Smooth muscle cell (in vitro differentiated cells): ENCODE data around the gene OSBP2. TPM values are rescaled to one million over a fixed set of nuclear protein-coding genes. Genes with fewer than 3 reads are reported as not detected.

Experiments used
- DNase-seq: peaks from one replicate; lab custom pipeline; 2025; ENCODE audit not compliant: unreplicated experiment; lab: John Stamatoyannopoulos, UW
- H2AFZ ChIP-seq: fragments of 200-600 bp; sonication (generic); 2 replicates; pipeline ENCODE4 v1.6.0; 2016; ENCODE audit warnings: antibody characterized with exemption, low read depth, mild to moderate bottlenecking
- H3F3A ChIP-seq: fragments of 200-600 bp; sonication (generic); 2 replicates; pipeline ENCODE4 v1.6.0; 2017; ENCODE audit warnings: antibody characterized with exemption, low read depth
- H3K27ac ChIP-seq: fragments of 200-600 bp; sonication (generic); 2 replicates; pipeline ENCODE4 v1.5.1; 2016; ENCODE audit warnings: low read depth, mild to moderate bottlenecking
- H3K27me3 ChIP-seq: fragments of 200-600 bp; sonication (generic); 2 replicates; pipeline ENCODE4 v1.6.1; 2016; ENCODE audit warnings: low read depth, mild to moderate bottlenecking
- H3K36me3 ChIP-seq: fragments of 200-600 bp; sonication (generic); 2 replicates; pipeline ENCODE4 v1.5.1; 2016; ENCODE audit warnings: low read depth
- H3K4me1 ChIP-seq: fragments of 200-600 bp; sonication (generic); 2 replicates; pipeline ENCODE4 v1.5.1; 2016; ENCODE audit warnings: low read depth
- H3K4me2 ChIP-seq: fragments of 200-600 bp; sonication (generic); 2 replicates; pipeline ENCODE4 v1.6.0; 2016; ENCODE audit warnings: mild to moderate bottlenecking
- H3K4me3 ChIP-seq: fragments of 200-600 bp; sonication (generic); 2 replicates; pipeline ENCODE4 v1.5.1; 2016; ENCODE audit warnings: mild to moderate bottlenecking
- H3K79me2 ChIP-seq: fragments of 200-600 bp; sonication (generic); 2 replicates; pipeline ENCODE4 v1.6.0; 2016; ENCODE audit warnings: low read depth, mild to moderate bottlenecking
- H3K9ac ChIP-seq: fragments of 200-600 bp; sonication (generic); 2 replicates; pipeline ENCODE4 v1.6.0; 2016; ENCODE audit warnings: low read depth
- H3K9me3 ChIP-seq: fragments of 200-600 bp; sonication (generic); replicated peaks from 2 replicates; pipeline ENCODE4 v1.5.1; 2016; ENCODE audit warnings: low read depth
- H4K20me1 ChIP-seq: fragments of 200-600 bp; sonication (generic); 2 replicates; pipeline ENCODE4 v1.6.0; 2016; ENCODE audit warnings: low read depth
- WGBS: methylation state at CpG from one replicate; pipeline ENCODE4 v1.1.7; 2016; ENCODE audit warnings: low lambda C conversion rate; 5-methylcytosine and 5-hydroxymethylcytosine counted together
- polyA plus RNA-seq: library from polyadenylated mRNA; unstranded; fragments of >200 nt; fragmentation: Nextera tagmentation; extraction: Ambion mirVana; gene quantifications from 2 replicates; pipeline ENCODE4 v1.2.1, GENCODE V29; 2016
- total RNA-seq: library from RNA; depleted of rRNA; stranded (reverse); fragments of >200 nt; gene quantifications from 2 replicates; pipeline ENCODE4 v1.2.3, GENCODE V29; 2014
- TF ChIP-seq, protein P1 (sequence below): fragments of 200-600 bp; sonication (generic); IDR thresholded peaks from 2 replicates; pipeline ENCODE4 v1.5.1; 2017; ENCODE audit warnings: borderline replicate concordance, mild to moderate bottlenecking, antibody characterized with exemption; ENCODE audit not compliant: insufficient read depth, poor library complexity, severe bottlenecking

OSBP2 gene
- total and polyA plus RNA-seq, 2 experiments from 2014 or later: 4.6 to 4.9 TPM

DNA sequence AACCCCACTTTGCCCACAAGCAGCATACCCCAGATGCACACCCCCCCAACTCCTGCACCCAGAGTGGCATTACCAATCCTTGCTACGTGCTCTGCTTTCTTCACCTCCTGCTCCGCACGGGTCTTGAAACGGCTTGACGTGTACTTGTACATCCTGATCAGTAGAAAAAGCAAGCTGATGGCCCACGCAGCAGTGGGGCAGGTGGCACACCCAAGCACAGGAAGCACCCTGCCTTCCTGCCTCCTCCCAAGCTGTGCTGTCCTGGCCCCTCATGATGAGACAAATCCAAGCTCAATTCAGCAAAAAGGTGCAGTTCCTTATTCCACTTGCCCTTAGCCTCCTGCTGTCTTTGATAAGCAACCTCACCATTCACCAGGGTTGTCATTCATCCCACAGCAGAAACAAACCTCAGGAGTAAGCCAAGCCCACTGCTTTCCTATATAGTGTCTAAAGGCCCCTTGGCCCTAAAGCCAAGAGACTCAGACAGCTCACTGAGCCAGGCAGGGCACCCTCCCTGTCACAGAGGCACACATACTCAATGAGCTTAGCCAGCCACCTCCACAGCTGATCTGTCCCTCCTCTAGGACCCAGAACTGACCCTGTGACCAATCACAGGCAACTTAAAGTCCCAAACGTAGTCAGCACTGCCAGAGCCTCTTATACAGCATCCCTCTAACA lies 246.2 kb downstream of the OSBP2 start:
- Histone ChIP-seq H3K27me3 (no peaks in the 10 kb centered on the region), H3K4me3 (no peak overlapping the region), H3K9me3 (no peaks in the 10 kb centered on the region), H3F3A (no peaks in the 10 kb centered on the region), H3K27ac (no peak overlapping the region), H4K20me1 (peaks cover 14% of the 10 kb centered on the region), H3K9ac (no peak overlapping the region), H3K4me2 (no peak overlapping the region), H3K36me3 (peaks cover 40% of the 10 kb centered on the region), H3K79me2 (peaks cover 3% of the 10 kb centered on the region), H3K4me1 (no peaks in the 10 kb centered on the region), H2AFZ (no peak overlapping the region)
- TF ChIP-seq, protein P1, sequence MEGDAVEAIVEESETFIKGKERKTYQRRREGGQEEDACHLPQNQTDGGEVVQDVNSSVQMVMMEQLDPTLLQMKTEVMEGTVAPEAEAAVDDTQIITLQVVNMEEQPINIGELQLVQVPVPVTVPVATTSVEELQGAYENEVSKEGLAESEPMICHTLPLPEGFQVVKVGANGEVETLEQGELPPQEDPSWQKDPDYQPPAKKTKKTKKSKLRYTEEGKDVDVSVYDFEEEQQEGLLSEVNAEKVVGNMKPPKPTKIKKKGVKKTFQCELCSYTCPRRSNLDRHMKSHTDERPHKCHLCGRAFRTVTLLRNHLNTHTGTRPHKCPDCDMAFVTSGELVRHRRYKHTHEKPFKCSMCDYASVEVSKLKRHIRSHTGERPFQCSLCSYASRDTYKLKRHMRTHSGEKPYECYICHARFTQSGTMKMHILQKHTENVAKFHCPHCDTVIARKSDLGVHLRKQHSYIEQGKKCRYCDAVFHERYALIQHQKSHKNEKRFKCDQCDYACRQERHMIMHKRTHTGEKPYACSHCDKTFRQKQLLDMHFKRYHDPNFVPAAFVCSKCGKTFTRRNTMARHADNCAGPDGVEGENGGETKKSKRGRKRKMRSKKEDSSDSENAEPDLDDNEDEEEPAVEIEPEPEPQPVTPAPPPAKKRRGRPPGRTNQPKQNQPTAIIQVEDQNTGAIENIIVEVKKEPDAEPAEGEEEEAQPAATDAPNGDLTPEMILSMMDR: no peak
- 95% methylated on average over 7 of the region's 7 CpGs for WGBS
- DNase-seq: no peak

- Histone ChIP-seq H3K79me2 (peaks cover 3% of the 10 kb centered on the region), H3K27ac (no peak overlapping the region), H3K9me3 (no peaks in the 10 kb centered on the region), H3K36me3 (peaks cover 41% of the 10 kb centered on the region), H3K4me1 (peaks cover 3% of the 10 kb centered on the region), H3K9ac (no peak overlapping the region), H3K4me3 (no peak overlapping the region), H3F3A (no peaks in the 10 kb centered on the region), H3K27me3 (no peaks in the 10 kb centered on the region), H2AFZ (no peak overlapping the region), H3K4me2 (no peak overlapping the region), H4K20me1 (peaks cover 11% of the 10 kb centered on the region)
- 98% methylated on average over 11 of the region's 11 CpGs for WGBS
- no peak for DNase-seq
- TF ChIP-seq, protein P1: no peak
Measured at GRCh38 chr22:30941363-30941740, 246.7 kb downstream of the OSBP2 start.

DNA sequence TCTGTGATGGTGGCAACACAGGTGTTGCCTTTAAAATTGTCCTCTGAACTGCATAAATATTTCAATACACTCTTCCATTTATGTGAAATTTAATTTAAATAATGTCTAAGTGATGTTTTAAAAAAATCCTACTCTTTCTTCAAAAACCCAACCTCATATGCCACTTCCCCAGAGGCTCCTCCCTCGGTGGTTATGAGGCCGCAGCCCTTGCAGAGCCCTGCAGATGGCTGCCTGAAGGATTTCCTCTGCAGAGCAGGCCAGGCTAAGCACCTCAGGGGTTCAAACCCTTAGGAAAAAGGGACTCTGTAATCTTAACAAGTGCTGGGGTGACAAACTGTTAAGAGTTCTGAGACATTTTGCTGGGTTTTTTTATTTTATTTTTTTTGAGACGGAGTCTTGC lies 248.7 kb downstream of the OSBP2 start:
- TF ChIP-seq, protein P1: no peak
- no peak for DNase-seq
- H3K36me3 ChIP-seq: peaks cover 38% of the 10 kb centered on the region

GRCh38 chr22:30944986-30945385 lies 250.3 kb downstream of the OSBP2 start:
- Histone ChIP-seq H4K20me1 (peaks cover 26% of the 10 kb centered on the region), H3K36me3 (peaks cover 26% of the 10 kb centered on the region), H3K9ac (no peak overlapping the region), H3F3A (no peaks in the 10 kb centered on the region), H3K4me3 (no peak overlapping the region), H3K9me3 (no peaks in the 10 kb centered on the region), H3K27me3 (no peaks in the 10 kb centered on the region), H3K79me2 (peaks cover 3% of the 10 kb centered on the region), H3K27ac (peak overlapping the region; percentile 67), H3K4me1 (peaks cover 22% of the 10 kb centered on the region), H2AFZ (no peak overlapping the region), H3K4me2 (no peak overlapping the region)
- TF ChIP-seq, protein P1: no peak
- no peak for DNase-seq
- WGBS: 93% methylated on average over 4 of the region's 4 CpGs

More for the DNA sequence above, 248.7 kb downstream of the OSBP2 start:
- Histone ChIP-seq H3K9me3 (no peaks in the 10 kb centered on the region), H3K4me1 (peaks cover 21% of the 10 kb centered on the region), H3K9ac (no peak overlapping the region), H2AFZ (no peak overlapping the region), H3K79me2 (peaks cover 3% of the 10 kb centered on the region), H3F3A (no peaks in the 10 kb centered on the region), H3K27me3 (no peaks in the 10 kb centered on the region), H4K20me1 (peaks cover 23% of the 10 kb centered on the region), H3K4me2 (no peak overlapping the region), H3K27ac (no peak overlapping the region), H3K4me3 (no peak overlapping the region)
- 96% methylated on average over 3 of the region's 3 CpGs for WGBS
